GM19463 (cell line): ENCODE measurements around the gene UBTF.

Source experiments
- ATAC-seq: cut with Tn5 transposase; IDR thresholded peaks from one replicate; pipeline ENCODE4 v1.9.1; 2021; ENCODE audit warnings: mild to moderate bottlenecking, moderate library complexity; ENCODE audit not compliant: unreplicated experiment

UBTF gene

DNA sequence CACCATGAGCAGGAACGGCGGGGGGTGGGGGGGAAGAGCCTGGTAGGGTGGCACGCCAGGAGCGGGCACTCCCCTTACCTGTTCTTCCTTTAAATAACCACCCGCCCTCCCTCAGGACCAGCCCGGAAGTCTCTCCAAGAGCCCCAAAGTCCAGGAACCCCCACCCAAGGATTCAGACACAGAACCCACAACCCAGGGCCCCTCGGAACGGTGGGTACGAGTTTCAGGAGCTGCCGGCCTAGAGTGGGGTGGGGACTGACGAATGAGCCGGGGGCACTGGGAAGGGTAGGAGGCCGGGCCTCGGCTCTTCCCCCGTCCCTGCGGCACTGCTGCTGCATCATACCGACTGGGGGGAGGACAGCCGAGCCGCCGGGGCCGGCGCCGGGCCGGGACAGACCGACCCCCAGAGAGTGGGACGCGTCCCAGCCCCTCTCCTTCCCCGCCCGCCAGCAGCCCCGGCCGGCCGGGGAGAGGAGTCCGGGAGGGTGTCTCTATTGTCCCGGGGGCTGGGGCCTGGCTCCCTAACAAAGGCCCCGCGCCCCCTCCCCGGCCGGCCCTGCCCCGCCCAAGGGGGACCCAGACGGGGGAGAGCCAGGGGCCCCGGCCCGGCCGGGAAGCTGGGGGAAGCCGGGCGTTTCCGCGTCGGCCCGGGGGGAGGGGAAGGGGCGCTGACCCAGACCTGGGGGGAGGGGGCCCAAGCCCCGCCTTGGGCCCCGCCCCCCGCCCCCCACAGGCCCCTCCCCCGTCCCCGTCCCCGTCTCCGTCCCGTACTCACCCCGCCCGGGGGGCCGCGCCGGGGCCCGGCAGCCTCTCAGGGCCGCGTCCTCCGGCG lies 20.5 kb downstream of the UBTF start:
- peak; percentile 22 for ATAC-seq

GRCh38 chr17:44197980-44198720 lies 21.3 kb downstream of the UBTF start:
- no peak for ATAC-seq

- no peak for ATAC-seq
These were observed 22.4 kb downstream of the UBTF start for GRCh38 chr17:44197107-44197506.

- ATAC-seq, result no peak
These were observed 26.0 kb downstream of the UBTF start for GRCh38 chr17:44193326-44194084.

GRCh38 chr17:44192750-44193149 lies 26.7 kb downstream of the UBTF start:
- ATAC-seq, result no peak

GRCh38 chr17:44191941-44192496 lies 27.5 kb downstream of the UBTF start:
- no peak for ATAC-seq

DNA sequence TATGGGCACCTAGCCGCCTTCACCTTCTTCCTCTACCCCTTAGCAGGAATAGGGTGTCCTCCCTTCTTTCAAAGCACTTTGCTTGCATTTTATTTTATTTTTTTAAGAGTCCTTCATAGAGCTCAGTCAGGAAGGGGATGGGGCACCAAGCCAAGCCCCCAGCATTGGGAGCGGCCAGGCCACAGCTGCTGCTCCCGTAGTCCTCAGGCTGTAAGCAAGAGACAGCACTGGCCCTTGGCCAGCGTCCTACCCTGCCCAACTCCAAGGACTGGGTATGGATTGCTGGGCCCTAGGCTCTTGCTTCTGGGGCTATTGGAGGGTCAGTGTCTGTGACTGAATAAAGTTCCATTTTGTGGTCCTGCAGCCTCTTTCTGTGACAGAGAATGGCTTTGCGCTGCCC lies 28.1 kb downstream of the UBTF start:
- no peak for ATAC-seq

DNA sequence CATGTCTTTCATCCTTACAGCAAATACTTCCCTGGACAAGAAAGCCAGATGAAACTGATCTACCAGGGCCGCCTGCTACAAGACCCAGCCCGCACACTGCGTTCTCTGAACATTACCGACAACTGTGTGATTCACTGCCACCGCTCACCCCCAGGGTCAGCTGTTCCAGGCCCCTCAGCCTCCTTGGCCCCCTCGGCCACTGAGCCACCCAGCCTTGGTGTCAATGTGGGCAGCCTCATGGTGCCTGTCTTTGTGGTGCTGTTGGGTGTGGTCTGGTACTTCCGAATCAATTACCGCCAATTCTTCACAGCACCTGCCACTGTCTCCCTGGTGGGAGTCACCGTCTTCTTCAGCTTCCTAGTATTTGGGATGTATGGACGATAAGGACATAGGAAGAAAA lies 29.0 kb downstream of the UBTF start:
- no peak for ATAC-seq

GRCh38 chr17:44188576-44189403 lies 30.7 kb downstream of the UBTF start:
- ATAC-seq, result no peak

DNA sequence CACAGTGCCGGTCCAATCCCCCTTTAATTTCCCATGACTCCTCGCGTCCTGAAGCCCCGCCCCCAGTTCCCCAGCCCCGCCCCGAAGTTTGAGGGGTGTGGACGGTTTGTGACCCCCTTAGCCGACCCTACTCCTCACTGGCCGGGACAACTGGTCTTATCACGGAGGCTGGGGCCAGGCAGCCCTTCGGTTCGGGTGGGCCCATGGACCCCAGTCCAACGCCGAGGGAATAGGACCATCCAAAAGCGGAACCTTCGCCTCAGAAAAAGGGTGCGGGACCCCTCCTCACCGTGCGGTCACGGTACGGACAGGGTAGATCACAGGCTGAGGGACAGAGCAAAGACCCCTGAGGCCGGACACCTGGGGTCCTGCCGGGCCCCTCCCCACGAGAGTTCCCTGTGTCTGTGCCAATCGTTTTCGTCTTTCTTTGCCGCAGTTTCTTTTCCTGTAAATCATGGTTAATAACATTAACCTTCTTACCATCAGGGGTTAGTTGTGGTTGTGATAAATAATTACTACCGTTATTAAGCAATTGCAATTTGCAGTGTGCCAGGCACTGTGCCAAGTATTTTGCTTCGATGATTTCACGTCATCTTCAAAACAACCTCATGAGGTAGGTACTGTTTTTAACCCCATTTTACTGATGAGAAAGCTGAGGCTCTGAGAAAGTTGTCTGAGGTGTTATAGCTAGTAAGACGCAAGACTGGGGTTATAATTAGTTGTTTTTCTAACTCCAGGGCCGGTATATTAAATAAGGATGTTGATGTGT lies 32.2 kb downstream of the UBTF start:
- ATAC-seq, result peak; percentile 38

DNA sequence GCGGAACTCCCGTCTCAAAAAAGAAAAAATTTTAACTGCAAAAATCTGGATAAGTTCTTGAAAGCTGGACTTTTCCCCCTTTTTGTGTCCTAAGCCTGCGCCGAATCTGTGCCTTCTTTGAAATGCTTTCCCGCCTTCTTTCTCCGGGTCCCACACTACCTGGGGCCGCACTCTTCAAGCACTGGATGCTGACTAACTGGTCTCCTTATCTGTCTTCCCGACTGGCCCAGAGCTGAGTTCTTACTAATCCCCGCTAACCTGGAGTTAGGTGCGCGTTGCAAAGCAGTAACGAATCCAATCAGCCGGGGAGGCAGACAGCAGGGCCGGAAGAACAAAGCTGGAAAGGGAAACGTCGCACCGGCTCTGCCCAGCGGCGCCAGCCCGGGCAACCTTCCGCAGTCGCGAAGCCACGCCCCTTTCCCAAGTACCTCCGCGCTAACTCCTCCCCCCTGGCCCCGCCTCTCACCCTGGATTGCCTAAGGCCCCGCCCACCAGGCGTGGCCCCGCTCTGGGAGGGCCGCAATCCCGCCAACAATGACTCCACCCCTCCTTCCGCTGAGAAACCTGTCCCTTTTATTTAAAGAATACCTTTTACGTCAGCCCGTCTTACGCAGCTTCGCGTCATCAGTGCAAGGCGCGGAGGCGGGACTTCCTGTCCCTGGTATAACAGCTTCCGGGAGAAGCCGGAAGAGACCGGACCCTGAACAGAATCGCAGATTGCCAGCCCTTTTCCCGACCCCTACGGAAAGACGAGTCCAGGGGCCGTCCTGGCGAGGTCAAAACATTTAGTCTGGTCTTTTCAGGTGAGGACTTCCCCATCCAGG lies 33.0 kb downstream of the UBTF start, which contains the start of gene TMUB2:
TMUB2 (plus strand) TSS at position 666 of the 824 bp plus-strand sequence. CDS start 737 bp downstream, outside the sequence.
- ATAC-seq, result peak; percentile 83

- no peak for ATAC-seq
These were observed 35.2 kb downstream of the UBTF start for GRCh38 chr17:44184212-44184810.

- no peak for ATAC-seq
These were observed 36.5 kb downstream of the UBTF start for GRCh38 chr17:44183024-44183423.

DNA sequence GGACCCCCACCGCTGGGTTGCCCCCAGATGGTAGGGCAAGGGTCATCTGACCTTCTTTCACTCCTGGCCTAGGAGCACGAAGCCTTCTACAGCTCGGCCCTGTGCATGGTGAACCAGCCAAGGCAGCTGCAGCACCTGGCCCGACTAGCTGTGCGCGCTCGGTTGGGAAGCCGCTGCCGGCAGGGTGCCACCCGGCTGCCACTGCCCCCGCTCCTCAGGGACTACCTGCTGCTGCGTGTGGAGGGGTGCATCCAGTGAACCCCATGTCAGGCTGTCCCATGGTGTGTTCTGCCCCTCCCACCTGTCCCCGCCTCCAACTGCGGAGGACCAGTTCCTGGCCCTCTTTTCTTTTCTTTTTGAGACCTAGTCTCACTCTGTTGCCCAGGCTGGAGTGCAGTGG lies 41.3 kb downstream of the UBTF start:
- no peak for ATAC-seq

GRCh38 chr17:44177640-44178039 lies 41.8 kb downstream of the UBTF start:
- no peak for ATAC-seq

GRCh38 chr17:44176671-44177501 lies 42.6 kb downstream of the UBTF start:
- no peak for ATAC-seq

- ATAC-seq, result no peak
These were observed 43.2 kb downstream of the UBTF start for GRCh38 chr17:44176257-44176656.
